ENCODE data around the gene PADI2. TPM values are rescaled to one million over a fixed set of nuclear protein-coding genes. Genes with fewer than 3 reads are reported as not detected.

The PADI2 gene
- total RNA-seq, 1 experiment from 2014 or later, result 3.0 TPM

- Histone ChIP-seq H4K91ac (ENCODE audit: insufficient read length, low read depth, low read length) (no peak overlapping the region), H3T11ph (ENCODE audit: low read length) (no peak overlapping the region), H3K4me1 (ENCODE audit: insufficient read depth, low read length) (0 out of 2 replicates have a peak, but pooled peaks cover 4% of the 10 kb centered on the region), H4K8ac (replicated peaks; ENCODE audit: insufficient read length, low read depth, low read length) (no peak overlapping the region), H3K79me2 (ENCODE audit: insufficient read depth, low read length) (no peaks in the 10 kb centered on the region), H3K23ac (ENCODE audit: insufficient read length, low read depth, low read length) (no peak overlapping the region), H3K9me3 (ENCODE audit: control insufficient read depth, low read depth, low read length) (no peaks in the 10 kb centered on the region), H3K18ac (ENCODE audit: insufficient read length, low read depth, low read length) (no peak overlapping the region), H4K5ac (ENCODE audit: insufficient read length, low read depth, low read length) (no peak overlapping the region), H3K4ac (ENCODE audit: low read depth, low read length) (no peak overlapping the region), H3K23me2 (ENCODE audit: insufficient read length, low read depth, low read length, poor library complexity, severe bottlenecking) (no peaks in the 10 kb centered on the region), H2BK12ac (ENCODE audit: insufficient read length, low read depth, low read length) (no peak overlapping the region), H3K9ac (ENCODE audit: extremely low read depth, insufficient read length, low read length) (no peak overlapping the region), H3K4me2 (ENCODE audit: insufficient read depth, insufficient read length, low read length) (no peak overlapping the region), H2BK15ac (ENCODE audit: low read depth, low read length) (no peak overlapping the region), H3K79me1 (ENCODE audit: insufficient read depth, low read depth, low read length, poor library complexity, severe bottlenecking) (no peaks in the 10 kb centered on the region), H3K27me3 (ENCODE audit: insufficient read depth, low read length) (no peaks in the 10 kb centered on the region), H2AFZ (ENCODE audit: low read length) (no peak overlapping the region), H2AK5ac (ENCODE audit: insufficient read length, low read length) (no peak overlapping the region), H3K27ac (ENCODE audit: insufficient read length, low read depth, low read length) (no peak overlapping the region), H3K56ac (ENCODE audit: insufficient read length, low read depth, low read length) (no peak overlapping the region), H2BK5ac (ENCODE audit: insufficient read length, low read length) (no peak overlapping the region), H2BK20ac (ENCODE audit: low read depth, low read length, poor library complexity, severe bottlenecking) (no peak overlapping the region), H4K20me1 (ENCODE audit: control insufficient read depth, insufficient read depth, insufficient read length) (no peaks in the 10 kb centered on the region), H2BK120ac (ENCODE audit: low read depth, low read length, poor library complexity, severe bottlenecking) (no peak overlapping the region), H3K14ac (ENCODE audit: insufficient read depth, low read length) (no peak overlapping the region)
- no peak for TF ChIP-seq CTCF (conservative IDR thresholded peaks at IDR 0.05)
- H3K4me1 Mint-ChIP-seq, result peaks cover 10 to 11% of the 10 kb centered on the region in 2 experiments
- no peaks in the 10 kb centered on the region for H3K9me3 Mint-ChIP-seq
- no peak overlapping the region for H3K4me3 Mint-ChIP-seq
- H3K27me3 Mint-ChIP-seq (ENCODE audit: low read depth), result peaks cover 12% of the 10 kb centered on the region
- no CpG with 5 or more reads among the region's 10 CpGs for WGBS (ENCODE audit: extremely low coverage, insufficient read length, low lambda C conversion rate)
- no peak overlapping the region for H3K27ac Mint-ChIP-seq
- H3K36me3 Mint-ChIP-seq (ENCODE audit: insufficient read depth in 1 of 3, low read depth in 3 of 3), result no peaks in the 10 kb centered on the region
- no peak for DNase-seq
Measured at GRCh38 chr1:17141441-17142197, 22.4 kb upstream of the PADI2 start.
